HCT116 (cell line): ENCODE measurements around the gene IPCEF1. TPM values are rescaled to one million over a fixed set of nuclear protein-coding genes. Genes with fewer than 3 reads are reported as not detected.
A peak's percentile ranks its signal among the peaks of the same experiment; 100 is the strongest.

Experiments
- ATAC-seq: fragments of 200-7000 bp; cut with Tn5 transposase; 2 replicates; pipeline ENCODE4 v1.9.1; 2020; ENCODE audit warnings: mild to moderate bottlenecking, moderate library complexity
- BruUV-seq: library from RNA; stranded (reverse); fragments of 400-500 nt; replicated peaks from 2 replicates; lab custom pipeline; 2021; lab: Mats Ljungman, UMichigan
- CTCF ChIA-PET: fragments of 300-600 bp; sonication (Branson Sonifier 250); formaldehyde crosslinking; loops from one replicate; lab custom pipeline; 2021; ENCODE audit warnings: antibody characterized with exemption; lab: Charles Lee
- POLR2A ChIA-PET: fragments of 300-600, 350-600 bp; sonication (Branson Sonifier 250); formaldehyde crosslinking; loops from one replicate; lab custom pipeline; 2021; ENCODE audit warnings: antibody characterized with exemption; lab: Charles Lee
- RAD21 ChIA-PET, 2 experiments: fragments of 300-600 bp; sonication (Branson Sonifier 250); formaldehyde crosslinking; loops; one replicate each; lab custom pipeline; 2023; ENCODE audit warnings: low total read pairs in 2 of 2; ENCODE audit not compliant: uncharacterized antibody in 2 of 2, unreplicated experiment in 2 of 2, low non-redundant PET in 1 of 2; lab: Charles Lee
- DNase-seq: peaks from one replicate; pipeline ENCODE4 v3.0.0-alpha.2; 2010; ENCODE audit warnings: low read depth, low spot score
- H2AFZ ChIP-seq: fragments of 200-600 bp; shearing (Covaris generic), sonication (generic); 2 replicates; pipeline ENCODE4 v1.6.1; 2017; ENCODE audit warnings: low read depth, mixed run types, mixed read lengths, antibody characterized with exemption, low read length; ENCODE audit not compliant: poor library complexity, severe bottlenecking
- H3K27ac ChIP-seq: 2 replicates; pipeline ENCODE4 v1.5.1; 2012; ENCODE audit warnings: low read depth, low read length
- H3K27me3 ChIP-seq: fragments of 200-600 bp; sonication (generic); 2 replicates; pipeline ENCODE4 v1.6.1; 2016; ENCODE audit warnings: mixed run types, low read length, mixed read lengths; ENCODE audit not compliant: insufficient read depth
- H3K36me3 ChIP-seq, 2 experiments: fragments of 200-500 bp in 1 of 2; fragments of 200-600 bp in 1 of 2; sonication (Bioruptor generic) in 1 of 2; sonication (generic) in 1 of 2; 2 replicates each; pipeline versions ENCODE4 v1.5.1 to v1.6.1; 2014 to 2016; ENCODE audit warnings: low read length in 2 of 2, inconsistent platforms in 1 of 2, mixed read lengths in 1 of 2, mixed run types in 1 of 2; ENCODE audit not compliant: insufficient read depth in 2 of 2, control insufficient read depth in 1 of 2
- H3K4me1 ChIP-seq, 2 experiments: fragments of 200-600 bp in 1 of 2; sonication (generic) in 1 of 2; 2 replicates each; pipeline versions ENCODE4 v1.5.1 to v1.6.1; 2012 to 2017; ENCODE audit warnings: low read length in 2 of 2, inconsistent platforms in 1 of 2, mild to moderate bottlenecking in 1 of 2, mixed read lengths in 1 of 2, mixed run types in 1 of 2, moderate library complexity in 1 of 2; ENCODE audit not compliant: insufficient read depth in 2 of 2, control insufficient read depth in 1 of 2
- H3K4me2 ChIP-seq: fragments of 200-600 bp; sonication (generic); 2 replicates; pipeline ENCODE4 v1.6.1; 2017; ENCODE audit warnings: mixed run types, low read length, mixed read lengths
- H3K4me3 ChIP-seq, 2 experiments: fragments of 200-600 bp in 1 of 2; sonication (generic) in 1 of 2; replicated peaks in 1 of 2; 2 replicates each; pipeline ENCODE4 v1.5.1; 2011 to 2016; ENCODE audit warnings: low read length in 2 of 2, control low read depth in 1 of 2, low read depth in 1 of 2, mild to moderate bottlenecking in 1 of 2, mixed read lengths in 1 of 2, mixed run types in 1 of 2
- H3K79me2 ChIP-seq: fragments of 200-600 bp; sonication (generic); 2 replicates; pipeline ENCODE4 v1.6.1; 2017; ENCODE audit warnings: mild to moderate bottlenecking, mixed run types, low read length, moderate library complexity, mixed read lengths; ENCODE audit not compliant: insufficient read depth
- H3K9ac ChIP-seq: fragments of 200-600 bp; sonication (generic); 2 replicates; pipeline ENCODE4 v1.6.1; 2016; ENCODE audit warnings: low read length, mixed read lengths
- H3K9me2 ChIP-seq: fragments of 200-600 bp; sonication (generic), shearing (Covaris generic); 2 replicates; pipeline ENCODE4 v1.6.1; 2017; ENCODE audit warnings: mixed run types, mild to moderate bottlenecking, moderate library complexity; ENCODE audit not compliant: insufficient read depth
- H3K9me3 ChIP-seq, 2 experiments: fragments of 200-500 bp in 1 of 2; fragments of 200-600 bp in 1 of 2; sonication (Bioruptor generic) in 1 of 2; sonication (generic) in 1 of 2; 2 replicates each; pipeline ENCODE4 v1.6.1; 2014 to 2017; ENCODE audit warnings: low read length in 2 of 2, mixed read lengths in 2 of 2, inconsistent platforms in 1 of 2, low read depth in 1 of 2, mild to moderate bottlenecking in 1 of 2, mixed run types in 1 of 2, moderate library complexity in 1 of 2; ENCODE audit not compliant: control insufficient read depth in 1 of 2, insufficient read depth in 1 of 2
- H4K20me1 ChIP-seq: fragments of 200-600 bp; sonication (generic), shearing (Covaris generic); 2 replicates; pipeline ENCODE4 v1.6.1; 2017; ENCODE audit warnings: mixed run types, mild to moderate bottlenecking, moderate library complexity; ENCODE audit not compliant: insufficient read depth
- CBX3 ChIP-seq: IDR thresholded peaks from 2 replicates; pipeline ENCODE4 v1.6.1; 2012; ENCODE audit warnings: low read depth
- EGR1 ChIP-seq: IDR thresholded peaks from 2 replicates; pipeline ENCODE4 v1.6.1; 2012; ENCODE audit warnings: low read depth
- ZFX ChIP-seq: fragments of 450-650 bp; IDR thresholded peaks from 2 replicates; pipeline ENCODE4 v1.6.1; 2017
- intact Hi-C: fragments of 100-400 bp; cut with micrococcal nuclease; formaldehyde crosslinking; loops from 2 replicates; pipeline ENCODE4 v1.10.0; 2022
- total RNA-seq: library from RNA; stranded (reverse); gene quantifications from one replicate; pipeline ENCODE4 v1.2.1, GENCODE V29; 2021; ENCODE audit not compliant: unreplicated experiment
- TF ChIP-seq, protein P1 (sequence below), 3 experiments: fragments of 200-600 bp in 1 of 3; sonication (generic) in 1 of 3; IDR thresholded peaks in 2 of 3; conservative IDR thresholded peaks in 1 of 3; 2 replicates each; pipeline ENCODE4 v1.5.1; 2012 to 2017; ENCODE audit warnings: low read depth in 2 of 3, low read length in 2 of 3, antibody characterized with exemption in 1 of 3, borderline replicate concordance in 1 of 3, control low read depth in 1 of 3, mild to moderate bottlenecking in 1 of 3, mixed read lengths in 1 of 3, mixed run types in 1 of 3, moderate library complexity in 1 of 3; ENCODE audit not compliant: insufficient read depth in 1 of 3
- TF ChIP-seq, protein P2 (sequence below): IDR thresholded peaks from 2 replicates; pipeline ENCODE4 v1.6.1; 2011; ENCODE audit warnings: mild to moderate bottlenecking, low read length, moderate library complexity; ENCODE audit not compliant: insufficient replicate concordance; ENCODE audit errors: extremely low read depth

The IPCEF1 gene
- total RNA-seq, 1 experiment from 2014 or later, result 0.32 TPM

DNA sequence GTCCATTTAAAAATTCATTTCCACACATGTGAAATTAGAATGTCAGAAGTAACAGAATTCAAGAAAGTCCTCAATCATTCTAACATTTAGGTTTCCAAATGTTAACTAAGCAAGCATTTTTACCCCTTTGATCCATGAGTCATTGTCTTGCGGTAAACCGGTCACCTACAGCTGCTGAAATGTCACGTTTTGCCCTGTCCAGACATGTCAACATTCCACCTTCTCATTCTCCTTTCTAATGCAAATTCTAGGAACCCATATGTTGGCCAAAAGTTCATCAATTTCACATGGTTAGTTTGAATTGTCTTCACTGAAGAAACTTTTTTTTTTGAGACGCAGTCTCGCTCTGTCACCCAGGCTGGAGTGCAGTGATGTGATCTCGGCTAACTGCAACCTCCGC is 117.2 kb downstream of the IPCEF1 start:
- no peak overlapping the region for H3K4me3 ChIP-seq
- TF ChIP-seq, protein P1, sequence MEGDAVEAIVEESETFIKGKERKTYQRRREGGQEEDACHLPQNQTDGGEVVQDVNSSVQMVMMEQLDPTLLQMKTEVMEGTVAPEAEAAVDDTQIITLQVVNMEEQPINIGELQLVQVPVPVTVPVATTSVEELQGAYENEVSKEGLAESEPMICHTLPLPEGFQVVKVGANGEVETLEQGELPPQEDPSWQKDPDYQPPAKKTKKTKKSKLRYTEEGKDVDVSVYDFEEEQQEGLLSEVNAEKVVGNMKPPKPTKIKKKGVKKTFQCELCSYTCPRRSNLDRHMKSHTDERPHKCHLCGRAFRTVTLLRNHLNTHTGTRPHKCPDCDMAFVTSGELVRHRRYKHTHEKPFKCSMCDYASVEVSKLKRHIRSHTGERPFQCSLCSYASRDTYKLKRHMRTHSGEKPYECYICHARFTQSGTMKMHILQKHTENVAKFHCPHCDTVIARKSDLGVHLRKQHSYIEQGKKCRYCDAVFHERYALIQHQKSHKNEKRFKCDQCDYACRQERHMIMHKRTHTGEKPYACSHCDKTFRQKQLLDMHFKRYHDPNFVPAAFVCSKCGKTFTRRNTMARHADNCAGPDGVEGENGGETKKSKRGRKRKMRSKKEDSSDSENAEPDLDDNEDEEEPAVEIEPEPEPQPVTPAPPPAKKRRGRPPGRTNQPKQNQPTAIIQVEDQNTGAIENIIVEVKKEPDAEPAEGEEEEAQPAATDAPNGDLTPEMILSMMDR (IDR thresholded peaks at IDR 0.05 in 2 of 3, conservative IDR thresholded peaks at IDR 0.05 in 1 of 3; ENCODE audit: borderline replicate concordance in 1 of 3, insufficient read depth in 1 of 3, low read depth in 2 of 3, low read length in 2 of 3), result no peak
- TF ChIP-seq ZFX (no peak), EGR1 (no peak), CBX3 (no peak)
- TF ChIP-seq, protein P2, sequence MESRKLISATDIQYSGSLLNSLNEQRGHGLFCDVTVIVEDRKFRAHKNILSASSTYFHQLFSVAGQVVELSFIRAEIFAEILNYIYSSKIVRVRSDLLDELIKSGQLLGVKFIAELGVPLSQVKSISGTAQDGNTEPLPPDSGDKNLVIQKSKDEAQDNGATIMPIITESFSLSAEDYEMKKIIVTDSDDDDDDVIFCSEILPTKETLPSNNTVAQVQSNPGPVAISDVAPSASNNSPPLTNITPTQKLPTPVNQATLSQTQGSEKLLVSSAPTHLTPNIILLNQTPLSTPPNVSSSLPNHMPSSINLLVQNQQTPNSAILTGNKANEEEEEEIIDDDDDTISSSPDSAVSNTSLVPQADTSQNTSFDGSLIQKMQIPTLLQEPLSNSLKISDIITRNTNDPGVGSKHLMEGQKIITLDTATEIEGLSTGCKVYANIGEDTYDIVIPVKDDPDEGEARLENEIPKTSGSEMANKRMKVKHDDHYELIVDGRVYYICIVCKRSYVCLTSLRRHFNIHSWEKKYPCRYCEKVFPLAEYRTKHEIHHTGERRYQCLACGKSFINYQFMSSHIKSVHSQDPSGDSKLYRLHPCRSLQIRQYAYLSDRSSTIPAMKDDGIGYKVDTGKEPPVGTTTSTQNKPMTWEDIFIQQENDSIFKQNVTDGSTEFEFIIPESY, result no peak
- RAD21 ChIA-PET, result no interaction called here
- no peak overlapping the region for H3K9ac ChIP-seq
- no peaks in the 10 kb centered on the region for H3K79me2 ChIP-seq
- H3K9me2 ChIP-seq, result no peaks in the 10 kb centered on the region
- H3K9me3 ChIP-seq, result no peaks in the 10 kb centered on the region
- POLR2A ChIA-PET, result no interaction called here
- DNase-seq, result no peak
- H2AFZ ChIP-seq, result no peak overlapping the region
- no peak for ATAC-seq
- H3K27me3 ChIP-seq, result 0 out of 2 replicates have a peak, but pooled peaks cover 1% of the 10 kb centered on the region
- intact Hi-C loops, result no loop called here
- no peaks in the 10 kb centered on the region for H4K20me1 ChIP-seq
- no peaks in the 10 kb centered on the region for H3K36me3 ChIP-seq
- CTCF ChIA-PET, result no interaction called here
- peaks cover 0 to 8% of the 10 kb centered on the region in 2 experiments; a peak in 2 of 4 replicates for H3K4me1 ChIP-seq
- 0 out of 2 replicates have a peak overlapping the region, but pooled peaks have one; percentile 3 for H3K4me2 ChIP-seq
- no TSS peak for BruUV-seq
- no peak overlapping the region for H3K27ac ChIP-seq
